Measurements from ENCODE around the gene NELFB.
"Not testable (repeated sequence)": the region's sequence is repeated elsewhere in the genome, so short reads cannot be mapped to it uniquely, and the experiment has no call there.

Gene NELFB

DNA sequence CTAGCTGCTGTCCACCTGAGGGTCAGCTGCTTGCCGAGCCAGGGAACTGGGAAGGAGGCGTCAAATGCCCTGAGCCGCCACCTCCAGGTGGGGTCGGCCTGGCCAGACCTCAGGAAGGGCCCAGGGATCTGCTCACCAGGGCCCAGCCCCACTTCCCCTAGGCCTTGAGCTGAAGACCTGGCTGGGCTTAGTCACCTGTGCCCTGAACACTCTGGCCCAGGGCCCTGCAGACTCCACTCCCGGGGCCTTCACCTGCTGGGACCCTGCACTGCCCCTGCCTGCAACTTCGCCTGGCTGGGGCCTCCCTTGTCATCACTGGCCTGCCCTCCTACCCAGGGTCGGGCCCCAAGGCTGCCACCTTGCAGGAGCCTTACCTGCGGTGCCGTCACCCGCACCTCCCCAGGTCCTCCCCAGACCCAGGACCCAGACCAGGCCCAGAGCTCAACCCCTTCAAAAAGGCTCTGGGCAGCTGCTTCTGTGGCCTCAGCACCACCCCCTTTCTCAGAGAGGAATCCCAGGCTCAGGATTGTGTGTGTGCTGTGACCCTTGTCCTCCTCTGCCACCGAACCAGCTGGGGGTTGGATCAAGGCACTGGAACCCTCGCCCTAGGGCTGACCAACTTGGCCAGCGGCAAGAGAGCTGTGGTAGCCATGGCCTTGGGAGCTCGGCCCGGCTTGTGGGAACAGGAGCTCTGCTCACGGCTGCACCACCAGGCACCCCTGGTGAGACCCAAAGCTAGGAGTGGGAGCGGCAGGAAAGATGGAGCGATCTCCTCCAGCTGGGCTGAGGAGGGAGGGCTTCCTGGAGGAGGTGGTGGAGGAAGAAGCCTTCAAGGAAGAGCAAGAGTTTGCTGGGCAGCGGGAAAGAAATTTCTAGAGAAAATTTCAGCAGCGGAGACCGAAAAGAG is 1.2 kb upstream of the NELFB start:
- no peaks in the 10 kb centered on the region for H3K27me3 ChIP-seq (ENCODE audit: insufficient read depth, low read length)
- peaks cover 40% of the 10 kb centered on the region for H3K4me1 ChIP-seq (ENCODE audit: insufficient read depth, low read length)
- peaks cover 15% of the 10 kb centered on the region for H3K36me3 ChIP-seq (ENCODE audit: insufficient read depth, low read length)
- H2AFZ ChIP-seq (ENCODE audit: low read depth, low read length): peak overlapping the region; percentile 52
- H3K4me3 ChIP-seq (ENCODE audit: low read length): peak overlapping the region; percentile 93
- no peaks in the 10 kb centered on the region for H3K9me3 ChIP-seq (ENCODE audit: low read length)

DNA sequence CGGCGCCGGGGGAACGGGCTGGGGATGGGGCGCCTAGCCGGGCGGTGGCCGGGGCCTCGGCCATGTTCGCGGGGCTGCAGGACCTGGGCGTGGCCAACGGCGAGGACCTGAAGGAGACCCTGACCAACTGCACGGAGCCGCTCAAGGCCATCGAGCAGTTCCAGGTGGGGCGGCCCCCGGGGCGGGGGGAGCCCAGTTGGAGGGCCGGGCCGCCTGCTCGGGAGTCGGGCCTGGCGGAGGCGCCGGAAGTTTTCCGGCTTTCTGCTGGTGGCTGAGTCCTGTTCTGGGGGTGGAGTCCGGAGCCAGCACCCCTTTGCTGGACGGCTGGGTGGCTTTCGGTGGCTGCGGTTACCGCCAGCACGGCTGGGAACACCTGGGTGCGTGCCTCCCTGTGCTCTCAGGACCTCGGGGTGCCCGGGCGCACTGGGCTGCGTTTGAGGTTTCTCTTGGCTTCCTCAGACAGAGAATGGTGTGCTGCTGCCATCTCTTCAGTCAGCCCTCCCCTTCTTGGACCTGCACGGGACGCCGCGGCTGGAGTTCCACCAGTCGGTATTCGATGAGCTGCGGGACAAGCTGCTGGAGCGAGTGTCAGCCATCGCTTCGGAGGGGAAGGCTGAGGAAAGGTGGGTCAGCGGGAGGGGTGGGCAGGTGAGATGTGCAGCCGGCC is 454 bp downstream of the NELFB start:
- Histone ChIP-seq H3K4me1 (ENCODE audit: insufficient read depth, low read length) (peaks cover 39% of the 10 kb centered on the region), H3K36me3 (ENCODE audit: insufficient read depth, low read length) (peaks cover 20% of the 10 kb centered on the region), H3K4me3 (ENCODE audit: low read length) (peak overlapping the region; percentile 93), H3K27me3 (ENCODE audit: insufficient read depth, low read length) (no peaks in the 10 kb centered on the region), H2AFZ (ENCODE audit: low read depth, low read length) (peak overlapping the region; percentile 44), H3K9me3 (ENCODE audit: low read length) (no peaks in the 10 kb centered on the region)

DNA sequence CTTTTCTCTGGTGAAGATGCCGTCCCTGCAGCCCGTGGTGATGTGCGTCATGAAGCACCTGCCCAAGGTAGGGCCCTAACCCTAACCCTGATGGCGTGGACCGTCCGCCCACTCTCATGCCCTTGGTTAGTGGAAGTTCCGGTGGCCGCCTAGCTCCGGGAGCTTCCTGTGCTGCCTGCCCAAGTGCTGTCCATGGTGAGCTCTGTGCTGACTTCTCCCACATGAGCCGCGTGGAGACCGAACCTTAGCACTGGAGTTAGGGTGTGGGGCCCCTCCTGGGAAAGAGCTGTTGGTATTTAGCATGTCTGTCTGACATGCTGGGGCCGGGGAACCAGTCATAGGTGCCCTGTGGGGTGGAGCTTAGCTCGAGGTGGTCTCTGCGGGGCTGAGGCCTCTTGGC is 1.2 kb downstream of the NELFB start:
- Histone ChIP-seq H3K4me3 (ENCODE audit: low read length) (peak overlapping the region; percentile 93), H2AFZ (ENCODE audit: low read depth, low read length) (no peak overlapping the region), H3K36me3 (ENCODE audit: insufficient read depth, low read length) (peaks cover 20% of the 10 kb centered on the region), H3K27me3 (ENCODE audit: insufficient read depth, low read length) (no peaks in the 10 kb centered on the region), H3K9me3 (ENCODE audit: low read length) (no peaks in the 10 kb centered on the region), H3K4me1 (ENCODE audit: insufficient read depth, low read length) (peaks cover 31% of the 10 kb centered on the region)

DNA sequence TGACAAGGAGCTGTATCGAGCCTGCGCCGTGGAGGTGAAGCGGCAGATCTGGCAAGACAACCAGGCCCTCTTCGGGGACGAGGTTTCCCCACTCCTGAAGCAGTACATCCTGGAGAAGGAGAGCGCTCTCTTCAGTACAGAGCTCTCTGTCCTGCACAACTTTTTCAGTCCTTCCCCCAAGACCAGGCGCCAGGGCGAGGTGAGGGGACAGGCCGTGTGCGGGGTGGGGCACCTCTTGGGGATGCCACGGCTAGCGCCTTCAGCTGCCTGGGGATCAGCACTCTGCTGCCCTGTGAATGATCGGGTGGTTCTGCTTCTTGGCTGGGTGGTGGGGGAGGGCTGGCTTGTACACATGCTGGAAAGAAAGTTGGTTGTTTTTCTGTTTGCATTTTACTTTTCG is 1.7 kb downstream of the NELFB start:
- H3K9me3 ChIP-seq (ENCODE audit: low read length): no peaks in the 10 kb centered on the region
- peaks cover 20% of the 10 kb centered on the region for H3K36me3 ChIP-seq (ENCODE audit: insufficient read depth, low read length)
- no peaks in the 10 kb centered on the region for H3K27me3 ChIP-seq (ENCODE audit: insufficient read depth, low read length)
- peak overlapping the region; percentile 93 for H3K4me3 ChIP-seq (ENCODE audit: low read length)
- no peak overlapping the region for H2AFZ ChIP-seq (ENCODE audit: low read depth, low read length)
- peaks cover 26% of the 10 kb centered on the region for H3K4me1 ChIP-seq (ENCODE audit: insufficient read depth, low read length)

DNA sequence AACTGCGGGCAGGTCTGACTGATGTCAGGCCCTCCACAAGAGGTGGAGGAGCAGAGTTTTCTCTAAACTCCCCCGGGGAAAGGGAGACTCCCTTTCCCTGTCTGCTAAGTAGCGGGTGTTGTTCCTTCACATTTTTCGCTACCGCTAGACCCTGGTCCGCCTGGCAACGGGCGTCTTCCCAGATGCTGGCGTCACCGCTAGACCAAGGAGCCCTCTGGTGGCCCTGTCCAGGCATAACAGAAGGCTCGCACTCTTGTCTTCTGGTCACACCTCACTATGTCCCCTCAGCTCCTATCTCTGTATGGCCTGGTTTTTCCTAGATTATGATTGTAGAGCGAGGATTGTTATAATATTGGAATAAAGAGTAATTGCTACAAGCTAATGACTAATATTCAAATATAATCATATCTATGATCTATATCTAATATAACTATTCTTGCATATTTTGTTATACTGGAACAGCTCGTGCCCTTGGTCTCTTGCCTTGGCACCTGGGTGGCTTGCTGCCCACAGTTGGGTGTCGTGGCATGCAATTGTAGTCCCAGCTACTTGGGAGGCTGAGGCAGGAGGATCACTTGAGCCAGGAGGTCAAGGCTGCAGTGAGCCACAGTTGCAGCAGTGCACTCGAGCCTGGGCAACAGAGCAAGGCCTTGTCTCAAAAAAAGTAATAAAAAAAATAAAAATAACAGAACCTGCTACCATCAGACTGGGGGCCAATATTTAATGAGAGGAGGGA is 7.2 kb downstream of the NELFB start:
- H3K36me3 ChIP-seq (ENCODE audit: insufficient read depth, low read length): peaks cover 44% of the 10 kb centered on the region
- H3K4me1 ChIP-seq (ENCODE audit: insufficient read depth, low read length): not testable (repeated sequence)

DNA sequence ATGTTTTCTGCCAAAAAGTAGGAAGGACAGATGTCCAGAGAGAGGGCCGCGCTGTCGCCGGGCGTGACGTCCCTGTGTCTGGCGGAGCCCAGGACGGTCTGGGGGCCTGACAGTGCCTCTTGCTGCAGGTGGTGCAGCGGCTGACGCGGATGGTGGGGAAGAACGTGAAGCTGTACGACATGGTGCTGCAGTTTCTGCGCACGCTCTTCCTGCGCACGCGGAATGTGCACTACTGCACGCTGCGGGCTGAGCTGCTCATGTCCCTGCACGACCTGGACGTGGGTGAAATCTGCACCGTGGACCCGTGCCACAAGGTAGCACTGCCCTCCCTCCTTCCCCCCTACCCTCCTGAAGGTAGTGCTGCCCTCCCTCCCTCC is 7.8 kb downstream of the NELFB start:
- Histone ChIP-seq H2AFZ (ENCODE audit: low read depth, low read length) (no peak overlapping the region), H3K9me3 (ENCODE audit: low read length) (no peaks in the 10 kb centered on the region), H3K4me3 (ENCODE audit: low read length) (no peak overlapping the region), H3K27me3 (ENCODE audit: insufficient read depth, low read length) (no peaks in the 10 kb centered on the region), H3K4me1 (ENCODE audit: insufficient read depth, low read length) (no peaks in the 10 kb centered on the region), H3K36me3 (ENCODE audit: insufficient read depth, low read length) (peaks cover 50% of the 10 kb centered on the region)

More for the DNA sequence above, 7.2 kb downstream of the NELFB start:
- H2AFZ ChIP-seq (ENCODE audit: low read depth, low read length); H3K4me3 ChIP-seq (ENCODE audit: low read length); H3K9me3 ChIP-seq (ENCODE audit: low read length); H3K27me3 ChIP-seq (ENCODE audit: insufficient read depth, low read length): not testable (repeated sequence)

DNA sequence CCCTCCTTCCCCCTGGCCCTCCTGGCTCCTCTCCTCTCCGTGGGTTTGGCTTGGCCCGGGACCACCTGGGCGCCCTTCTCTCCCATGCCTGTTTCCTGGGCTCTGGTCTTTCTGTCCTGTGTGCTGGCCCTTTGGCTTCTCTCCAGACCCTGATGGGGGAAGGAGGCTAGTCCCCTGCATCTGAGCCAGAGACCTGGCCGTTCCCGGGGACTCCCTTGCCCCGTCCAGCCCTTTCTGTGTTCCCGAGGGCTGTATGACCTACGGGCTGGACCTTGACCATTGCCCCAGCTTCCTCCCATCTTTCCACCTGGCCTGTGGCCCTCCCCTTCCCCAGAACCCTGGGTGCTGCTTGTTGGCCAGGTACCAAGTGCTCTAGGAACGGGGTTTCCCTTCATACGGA is 8.4 kb downstream of the NELFB start:
- H3K27me3 ChIP-seq (ENCODE audit: insufficient read depth, low read length): no peaks in the 10 kb centered on the region
- H3K9me3 ChIP-seq (ENCODE audit: low read length): no peaks in the 10 kb centered on the region
- H2AFZ ChIP-seq (ENCODE audit: low read depth, low read length): no peak overlapping the region
- H3K4me3 ChIP-seq (ENCODE audit: low read length): no peak overlapping the region
- no peaks in the 10 kb centered on the region for H3K4me1 ChIP-seq (ENCODE audit: insufficient read depth, low read length)
- H3K36me3 ChIP-seq (ENCODE audit: insufficient read depth, low read length): peaks cover 51% of the 10 kb centered on the region

DNA sequence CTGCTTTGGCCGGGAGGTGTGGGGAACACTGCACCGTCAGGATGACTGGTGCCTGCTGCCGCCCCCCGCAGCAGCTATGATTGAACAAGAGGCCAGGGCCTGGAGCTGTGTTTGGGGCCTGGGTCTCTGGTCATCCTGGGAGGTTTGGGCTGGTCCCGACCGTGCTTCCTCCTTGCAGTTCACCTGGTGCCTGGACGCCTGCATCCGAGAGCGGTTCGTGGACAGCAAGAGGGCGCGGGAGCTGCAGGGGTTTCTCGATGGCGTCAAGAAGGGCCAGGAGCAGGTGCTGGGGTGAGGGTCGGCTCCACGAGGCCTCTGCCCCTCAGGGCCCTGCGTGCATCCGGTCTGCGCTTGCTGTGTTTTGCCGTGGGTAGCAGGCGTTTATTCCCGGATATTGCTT is 8.9 kb downstream of the NELFB start:
- Histone ChIP-seq H3K4me1 (ENCODE audit: insufficient read depth, low read length) (no peaks in the 10 kb centered on the region), H3K9me3 (ENCODE audit: low read length) (no peaks in the 10 kb centered on the region), H2AFZ (ENCODE audit: low read depth, low read length) (no peak overlapping the region), H3K4me3 (ENCODE audit: low read length) (no peak overlapping the region), H3K36me3 (ENCODE audit: insufficient read depth, low read length) (peaks cover 53% of the 10 kb centered on the region), H3K27me3 (ENCODE audit: insufficient read depth, low read length) (no peaks in the 10 kb centered on the region)

DNA sequence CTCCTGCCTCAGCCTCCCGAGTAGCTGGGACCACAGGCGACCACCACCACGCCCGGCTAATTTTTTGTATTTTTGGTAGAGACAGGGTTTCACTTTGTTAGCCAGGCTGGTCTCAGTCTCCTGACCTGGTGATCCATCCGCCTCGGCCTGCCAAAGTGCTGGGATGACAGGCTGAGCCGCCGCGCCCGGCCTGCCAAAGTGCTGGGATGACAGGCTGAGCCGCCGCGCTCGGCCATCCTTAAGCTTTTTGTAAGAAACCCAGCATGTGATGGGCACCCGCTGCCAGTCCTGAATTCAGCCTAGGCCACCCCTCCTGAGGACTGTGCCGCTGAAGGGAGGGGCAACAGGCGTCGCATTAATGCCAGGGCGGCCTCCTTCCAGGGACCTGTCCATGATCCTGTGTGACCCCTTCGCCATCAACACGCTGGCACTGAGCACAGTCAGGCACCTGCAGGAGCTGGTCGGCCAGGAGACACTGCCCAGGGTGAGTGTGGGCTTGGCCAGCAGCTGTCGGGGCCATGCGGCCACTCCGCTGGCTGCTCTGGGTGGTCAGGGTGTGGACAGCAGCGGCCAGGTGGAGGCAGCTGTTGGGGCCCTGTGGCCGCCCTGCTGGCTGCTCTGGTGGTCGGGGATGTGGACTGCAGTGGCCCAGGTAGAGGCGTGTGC is 10.5 kb downstream of the NELFB start:
- Histone ChIP-seq H3K36me3 (ENCODE audit: insufficient read depth, low read length) (peaks cover 58% of the 10 kb centered on the region), H3K9me3 (ENCODE audit: low read length) (no peaks in the 10 kb centered on the region), H3K4me1 (ENCODE audit: insufficient read depth, low read length) (no peaks in the 10 kb centered on the region), H2AFZ (ENCODE audit: low read depth, low read length) (no peak overlapping the region), H3K4me3 (ENCODE audit: low read length) (no peak overlapping the region), H3K27me3 (ENCODE audit: insufficient read depth, low read length) (no peaks in the 10 kb centered on the region)

DNA sequence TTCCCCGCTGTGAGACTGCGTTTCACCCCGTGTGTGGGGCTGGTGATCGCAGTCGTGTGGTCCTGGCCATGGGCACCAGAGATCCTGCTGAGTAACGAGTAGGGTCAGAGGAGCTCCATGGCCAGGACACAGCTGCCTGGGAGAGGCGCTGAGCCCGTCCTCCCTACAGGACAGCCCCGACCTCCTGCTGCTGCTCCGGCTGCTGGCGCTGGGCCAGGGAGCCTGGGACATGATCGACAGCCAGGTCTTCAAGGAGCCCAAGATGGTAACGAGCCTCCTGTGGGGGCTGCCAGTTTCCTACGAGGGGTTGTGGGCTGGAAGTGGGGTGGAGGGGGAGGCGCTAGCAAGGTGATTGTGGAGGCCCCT is 11.0 kb downstream of the NELFB start:
- Histone ChIP-seq H3K27me3 (ENCODE audit: insufficient read depth, low read length) (no peaks in the 10 kb centered on the region), H3K36me3 (ENCODE audit: insufficient read depth, low read length) (peaks cover 58% of the 10 kb centered on the region), H3K9me3 (ENCODE audit: low read length) (no peaks in the 10 kb centered on the region), H3K4me3 (ENCODE audit: low read length) (no peak overlapping the region), H2AFZ (ENCODE audit: low read depth, low read length) (no peak overlapping the region), H3K4me1 (ENCODE audit: insufficient read depth, low read length) (no peaks in the 10 kb centered on the region)

DNA sequence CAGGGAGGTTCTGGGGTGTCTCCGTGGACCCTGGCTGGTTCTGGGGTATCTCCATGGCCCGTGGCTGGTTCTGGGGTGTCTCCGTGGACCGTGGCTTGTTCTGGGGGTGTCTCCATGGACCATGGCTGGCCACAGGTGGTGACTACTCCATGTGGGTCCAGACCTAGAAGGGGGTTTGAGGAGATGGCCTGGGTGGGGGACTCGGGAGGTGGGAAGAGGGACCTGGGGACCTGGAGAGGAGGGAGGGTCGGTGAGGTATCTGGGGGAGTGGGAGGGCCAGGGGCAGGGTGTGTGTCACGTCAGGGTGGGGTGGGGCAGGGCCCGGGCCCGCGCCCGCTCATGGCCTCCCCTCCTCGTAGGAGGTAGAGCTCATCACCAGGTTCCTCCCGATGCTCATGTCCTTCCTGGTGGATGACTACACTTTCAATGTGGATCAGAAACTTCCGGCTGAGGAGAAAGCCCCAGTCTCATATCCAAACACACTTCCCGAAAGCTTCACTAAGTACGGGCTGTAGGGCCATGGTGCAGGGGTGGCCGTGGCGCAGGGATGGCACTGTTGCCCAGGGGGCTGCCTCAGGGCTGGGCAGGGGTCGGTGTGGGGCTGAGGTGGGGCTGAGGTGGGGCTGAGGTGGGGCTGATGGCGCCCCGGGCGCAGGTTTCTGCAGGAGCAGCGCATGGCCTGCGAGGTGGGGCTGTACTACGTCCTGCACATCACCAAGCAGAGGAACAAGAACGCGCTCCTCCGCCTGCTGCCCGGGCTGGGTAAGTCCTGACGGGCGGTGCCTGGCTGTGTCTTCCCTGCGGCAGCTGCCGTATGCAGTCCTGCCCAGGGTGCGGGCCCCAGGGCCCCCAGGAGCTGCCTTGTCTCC is 11.7 kb downstream of the NELFB start:
- Histone ChIP-seq H3K4me3 (ENCODE audit: low read length) (no peak overlapping the region), H3K36me3 (ENCODE audit: insufficient read depth, low read length) (peaks cover 59% of the 10 kb centered on the region), H3K27me3 (ENCODE audit: insufficient read depth, low read length) (no peaks in the 10 kb centered on the region), H3K9me3 (ENCODE audit: low read length) (no peaks in the 10 kb centered on the region), H2AFZ (ENCODE audit: low read depth, low read length) (no peak overlapping the region), H3K4me1 (ENCODE audit: insufficient read depth, low read length) (no peaks in the 10 kb centered on the region)

DNA sequence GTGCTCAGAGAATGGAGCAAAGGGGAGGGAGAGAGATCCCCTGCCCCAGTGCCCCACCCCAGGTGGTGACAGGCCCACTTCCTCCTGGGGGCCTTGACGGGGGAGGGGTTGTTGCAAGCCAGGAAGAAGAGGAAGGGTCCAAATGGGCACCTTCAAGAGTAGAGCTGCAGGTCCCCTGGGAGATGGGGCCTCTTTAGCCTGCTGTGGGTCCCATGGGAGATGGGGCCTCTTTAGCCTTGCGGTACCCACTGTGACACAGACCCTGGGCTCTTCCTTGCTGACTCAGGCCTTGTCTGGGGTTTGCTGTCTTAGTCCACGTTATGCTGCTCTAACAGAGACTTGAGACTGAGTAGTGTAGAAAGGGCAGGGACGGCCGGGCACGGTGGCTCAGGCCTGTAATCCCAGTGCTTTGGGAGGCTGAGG is 12.8 kb downstream of the NELFB start:
- Histone ChIP-seq H3K9me3 (ENCODE audit: low read length) (no peaks in the 10 kb centered on the region), H3K27me3 (ENCODE audit: insufficient read depth, low read length) (no peaks in the 10 kb centered on the region), H3K4me3 (ENCODE audit: low read length) (no peak overlapping the region), H2AFZ (ENCODE audit: low read depth, low read length) (no peak overlapping the region), H3K4me1 (ENCODE audit: insufficient read depth, low read length) (no peaks in the 10 kb centered on the region), H3K36me3 (ENCODE audit: insufficient read depth, low read length) (peaks cover 68% of the 10 kb centered on the region)
